Stomach (tissue), 9 donors: ENCODE data around the gene LMX1A. TPM values are rescaled to one million over a fixed set of nuclear protein-coding genes. Genes with fewer than 3 reads are reported as not detected.

Experiments used
- DNase-seq, 2 donors: peaks; one replicate each; pipeline versions ENCODE4 v3.0.0 to v3.0.0-alpha.2; 2013 to 2019
- H3K27ac ChIP-seq, 5 donors: fragments of 200-600 bp in 4 of 5; sonication (generic) in 4 of 5; one replicate each; pipeline ENCODE4 v1.5.1; 2013 to 2019; ENCODE audit warnings: mild to moderate bottlenecking in 1 of 5, moderate library complexity in 1 of 5
- H3K27me3 ChIP-seq, 3 donors: fragments of 200-600 bp; sonication (generic); one replicate each; pipeline ENCODE4 v1.5.1; 2017 to 2019; ENCODE audit warnings: mixed run types in 1 of 3
- H3K36me3 ChIP-seq, 4 donors: fragments of 200-600 bp; sonication (generic); 1 replicate in 3 of 4; 2 replicates in 1 of 4; pipeline ENCODE4 v1.5.1; 2016 to 2019
- H3K4me1 ChIP-seq, 4 donors: fragments of 200-600 bp; sonication (generic); one replicate each; pipeline ENCODE4 v1.5.1; 2016 to 2019
- H3K4me3 ChIP-seq, 4 donors: fragments of 200-600 bp; sonication (generic) in 3 of 4; one replicate each; pipeline ENCODE4 v1.5.1; 2016 to 2019; ENCODE audit warnings: mild to moderate bottlenecking in 1 of 4
- H3K9me3 ChIP-seq, 4 donors: fragments of 200-600 bp; sonication (generic); one replicate each; pipeline ENCODE4 v1.5.1; 2016 to 2019
- CTCF ChIP-seq, 7 experiments: fragments of 450-650 bp in 4 of 7; fragments of 200-600 bp in 3 of 7; sonication (generic) in 3 of 7; IDR thresholded peaks; one replicate each; pipeline ENCODE4 v1.5.1; 2016 to 2019; ENCODE audit warnings: antibody characterized with exemption in 7 of 7, control low read depth in 2 of 7, mild to moderate bottlenecking in 1 of 7
- EP300 ChIP-seq: sonication (generic); formaldehyde crosslinking; IDR thresholded peaks from one replicate; pipeline ENCODE4 v1.6.1; 2017; ENCODE audit warnings: antibody characterized with exemption
- POLR2A ChIP-seq, 4 donors: fragments of 450-650 bp; IDR thresholded peaks; one replicate each; pipeline ENCODE4 v1.6.1; 2016; ENCODE audit warnings: antibody characterized with exemption in 4 of 4, control low read depth in 2 of 4, mild to moderate bottlenecking in 1 of 4, moderate library complexity in 1 of 4
- POLR2AphosphoS5 ChIP-seq, 3 donors: sonication (generic); formaldehyde crosslinking; IDR thresholded peaks; one replicate each; pipeline ENCODE4 v1.6.1; 2016; ENCODE audit warnings: antibody characterized with exemption in 3 of 3
- WGBS, 5 donors: extraction: QIAGEN DNeasy Blood & Tissue Kit in 3 of 5; methylation state at CpG; one replicate each; pipeline versions ENCODE4 v1.1.5 to v1.1.7; 2013 to 2018; 5-methylcytosine and 5-hydroxymethylcytosine counted together
- intact Hi-C: fragments of 100-400 bp; cut with DNase I; formaldehyde crosslinking; loops from one replicate; pipeline ENCODE4 v1.15.1; 2023; ENCODE audit warnings: low total_unique reads
- polyA plus RNA-seq, 3 donors: library from polyadenylated mRNA; stranded (reverse); fragments of 200-250 nt; gene quantifications; one replicate each; pipeline ENCODE4 v1.2.3, GENCODE V29; 2013
- total RNA-seq, 5 donors: library from RNA; depleted of rRNA; stranded (reverse); fragments of >200 nt; gene quantifications; one replicate each; pipeline versions ENCODE4 v1.1.0 to v1.2.3, GENCODE V29; 2014 to 2016
- donor health status: healthy with polysubstance abuse.
- donor health status: Bipolar disorder and iron deficiency.
- donor health status: healthy.

LMX1A gene
- total and polyA plus RNA-seq, 8 donors = not detected

GRCh38 chr1:165248969-165249571, 107.4 kb downstream of the LMX1A start:
- 55 to 78% (median 75%) methylated on average over 5 of the region's 5 CpGs for WGBS, 5 donors

GRCh38 chr1:165241952-165242351, 114.6 kb downstream of the LMX1A start:
- TF ChIP-seq EP300 (no peak), CTCF (IDR thresholded peaks at IDR 0.05) (no peak), POLR2A (IDR thresholded peaks at IDR 0.05) (no peak), POLR2AphosphoS5 (IDR thresholded peaks at IDR 0.05) (no peak)
- no peak for DNase-seq
- 77 to 86% (median 79%) methylated on average over 4 of the region's 4 CpGs for WGBS, 5 donors
- Histone ChIP-seq H3K27me3 (peaks cover 0 to 19% (median 11%) of the 10 kb centered on the region in 3 donors), H3K27ac (no peak overlapping the region), H3K9me3 (no peaks in the 10 kb centered on the region), H3K4me3 (no peak overlapping the region), H3K4me1 (no peaks in the 10 kb centered on the region), H3K36me3 (no peaks in the 10 kb centered on the region)
- intact Hi-C loops = no loop called here

More at GRCh38 chr1:165248969-165249571, 107.4 kb downstream of the LMX1A start:
- Histone ChIP-seq H3K4me1 (no peaks in the 10 kb centered on the region), H3K36me3 (no peaks in the 10 kb centered on the region), H3K9me3 (no peaks in the 10 kb centered on the region), H3K4me3 (no peak overlapping the region), H3K27ac (no peak overlapping the region), H3K27me3 (peaks cover 0 to 12% (median 4%) of the 10 kb centered on the region in 3 donors)
- intact Hi-C loops = no loop called here
- TF ChIP-seq EP300 (no peak), POLR2A (IDR thresholded peaks at IDR 0.05) (no peak), POLR2AphosphoS5 (IDR thresholded peaks at IDR 0.05) (no peak), CTCF (IDR thresholded peaks at IDR 0.05) (no peak)
- DNase-seq = no peak

GRCh38 chr1:165241321-165241720, 115.2 kb downstream of the LMX1A start:
- WGBS, 5 donors = 70 to 89% (median 80%) methylated on average over 2 of the region's 2 CpGs
- H3K27me3 ChIP-seq = peaks cover 0 to 23% (median 18%) of the 10 kb centered on the region in 3 donors
- DNase-seq = no peak

GRCh38 chr1:165240492-165240891, 116.0 kb downstream of the LMX1A start:
- H3K4me1 ChIP-seq = peaks cover 6 to 9% (median 8%) of the 10 kb centered on the region in 4 donors
- intact Hi-C loops = no loop called here
- peaks cover 0 to 31% (median 26%) of the 10 kb centered on the region in 3 donors for H3K27me3 ChIP-seq
- H3K27ac ChIP-seq = no peak overlapping the region
- H3K4me3 ChIP-seq = no peak overlapping the region
- 35 to 68% (median 45%) methylated on average over 4 of the region's 4 CpGs for WGBS, 5 donors
- no peaks in the 10 kb centered on the region for H3K36me3 ChIP-seq
- no peaks in the 10 kb centered on the region for H3K9me3 ChIP-seq
- DNase-seq = no peak
- TF ChIP-seq POLR2AphosphoS5 (IDR thresholded peaks at IDR 0.05) = no peak
- no peak for TF ChIP-seq EP300
- no peak for TF ChIP-seq CTCF (IDR thresholded peaks at IDR 0.05)
- no peak for TF ChIP-seq POLR2A (IDR thresholded peaks at IDR 0.05)

More at GRCh38 chr1:165241321-165241720, 115.2 kb downstream of the LMX1A start:
- H3K4me1 ChIP-seq = peaks cover 0 to 1% (median under 1%) of the 10 kb centered on the region in 4 donors
- H3K9me3 ChIP-seq = no peaks in the 10 kb centered on the region
- intact Hi-C loops = no loop called here
- H3K4me3 ChIP-seq = no peak overlapping the region
- H3K27ac ChIP-seq = no peak overlapping the region
- no peak for TF ChIP-seq CTCF (IDR thresholded peaks at IDR 0.05)
- TF ChIP-seq POLR2A (IDR thresholded peaks at IDR 0.05) = no peak
- H3K36me3 ChIP-seq = no peaks in the 10 kb centered on the region
